Mammary epithelial cell (primary cell): Measurements from ENCODE around the gene OST4.
"Not testable (repeated sequence)": the region's sequence is repeated elsewhere in the genome, so short reads cannot be mapped to it uniquely, and the experiment has no call there.

Source experiments
- EZH2 ChIP-seq: IDR thresholded peaks from 2 replicates; pipeline ENCODE4 v1.6.1; 2012; ENCODE audit warnings: low read length, inconsistent platforms, borderline replicate concordance
- TF ChIP-seq, protein P1 (sequence below), 2 donors: IDR thresholded peaks in 1 of 2; conservative IDR thresholded peaks in 1 of 2; 2 replicates each; pipeline ENCODE4 v1.5.1; 2011 to 2012; ENCODE audit warnings: inconsistent platforms in 2 of 2, low read length in 2 of 2, mild to moderate bottlenecking in 2 of 2, control low read depth in 1 of 2, low read depth in 1 of 2; ENCODE audit not compliant: insufficient read depth in 1 of 2; ENCODE audit errors: extremely low read depth in 1 of 2

DNA sequence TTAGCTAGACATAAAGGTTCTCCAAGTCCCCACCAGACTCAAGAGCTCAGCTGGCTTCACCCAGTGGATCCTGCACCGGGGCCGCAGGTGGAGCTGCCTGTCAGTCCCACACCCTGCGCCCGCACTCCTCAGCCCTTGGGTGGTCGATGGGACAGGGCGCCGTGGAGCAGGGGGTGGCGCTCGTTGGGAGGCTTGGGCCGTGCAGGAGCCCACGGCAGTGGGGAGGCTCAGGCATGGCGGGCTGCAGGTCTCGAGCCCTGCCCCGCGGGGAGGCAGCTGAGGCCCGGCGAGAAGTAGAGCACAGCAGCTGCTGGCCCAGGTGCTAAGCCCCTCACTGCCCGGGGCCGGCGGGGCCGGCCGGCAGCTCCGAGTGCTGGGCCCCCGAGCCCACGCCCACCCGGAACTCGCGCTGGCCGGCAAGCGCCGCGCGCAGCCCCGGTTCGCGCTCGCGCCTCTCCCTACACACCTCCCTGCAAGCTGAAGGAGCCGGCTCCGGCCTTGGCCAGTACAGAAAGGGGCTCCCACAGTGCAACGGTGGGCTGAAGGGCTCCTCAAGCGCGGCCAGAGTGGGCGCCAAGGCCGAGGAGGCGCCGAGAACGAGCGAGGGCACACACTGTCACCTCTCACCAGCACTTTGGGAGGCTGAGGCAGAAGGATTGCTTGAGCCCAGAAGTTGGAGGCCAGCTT, 40.1 kb upstream of the OST4 start:
- TF ChIP-seq, protein P1, sequence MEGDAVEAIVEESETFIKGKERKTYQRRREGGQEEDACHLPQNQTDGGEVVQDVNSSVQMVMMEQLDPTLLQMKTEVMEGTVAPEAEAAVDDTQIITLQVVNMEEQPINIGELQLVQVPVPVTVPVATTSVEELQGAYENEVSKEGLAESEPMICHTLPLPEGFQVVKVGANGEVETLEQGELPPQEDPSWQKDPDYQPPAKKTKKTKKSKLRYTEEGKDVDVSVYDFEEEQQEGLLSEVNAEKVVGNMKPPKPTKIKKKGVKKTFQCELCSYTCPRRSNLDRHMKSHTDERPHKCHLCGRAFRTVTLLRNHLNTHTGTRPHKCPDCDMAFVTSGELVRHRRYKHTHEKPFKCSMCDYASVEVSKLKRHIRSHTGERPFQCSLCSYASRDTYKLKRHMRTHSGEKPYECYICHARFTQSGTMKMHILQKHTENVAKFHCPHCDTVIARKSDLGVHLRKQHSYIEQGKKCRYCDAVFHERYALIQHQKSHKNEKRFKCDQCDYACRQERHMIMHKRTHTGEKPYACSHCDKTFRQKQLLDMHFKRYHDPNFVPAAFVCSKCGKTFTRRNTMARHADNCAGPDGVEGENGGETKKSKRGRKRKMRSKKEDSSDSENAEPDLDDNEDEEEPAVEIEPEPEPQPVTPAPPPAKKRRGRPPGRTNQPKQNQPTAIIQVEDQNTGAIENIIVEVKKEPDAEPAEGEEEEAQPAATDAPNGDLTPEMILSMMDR (conservative IDR thresholded peaks at IDR 0.05 in 1 of 2, IDR thresholded peaks at IDR 0.05 in 1 of 2; ENCODE audit: extremely low read depth in 1 of 2, insufficient read depth in 1 of 2, low read depth in 1 of 2, low read length in 2 of 2) = not testable (repeated sequence)
- TF ChIP-seq EZH2 = not testable (repeated sequence)
